ENCODE measurements around the gene SLAMF8. TPM values are rescaled to one million over a fixed set of nuclear protein-coding genes. Genes with fewer than 3 reads are reported as not detected.

Gene SLAMF8
- total and polyA plus RNA-seq, 2 of the 8 experiments (the other 6 are each of a cell fraction or from before 2014, with no cell fraction given), result not detected

- Histone ChIP-seq H2BK5ac (ENCODE audit: low read depth, low read length) (no peak overlapping the region), H2AK5ac (ENCODE audit: low read depth, low read length) (no peak overlapping the region), H4K5ac (ENCODE audit: insufficient read length, low read depth, low read length) (no peak overlapping the region), H3K4ac (replicated peaks; ENCODE audit: insufficient read length, low read depth, low read length) (no peak overlapping the region), H3K27me3 (replicated peaks in 1 of 4; ENCODE audit: control insufficient read depth in 3 of 4, extremely low read depth in 1 of 4, insufficient read depth in 3 of 4, low read length in 3 of 4) (no peaks in the 10 kb centered on the region), H3K36me3 (ENCODE audit: control insufficient read depth in 2 of 4, insufficient read depth in 4 of 4, low read length in 3 of 4) (no peaks in the 10 kb centered on the region), H2AFZ (ENCODE audit: low read length) (no peak overlapping the region), H2BK12ac (ENCODE audit: low read depth, low read length) (no peak overlapping the region), H3K9me3 (ENCODE audit: insufficient read depth in 2 of 2, low read depth in 1 of 2, low read length in 1 of 2) (no peaks in the 10 kb centered on the region), H3K27ac (ENCODE audit: low read depth, low read length) (no peak overlapping the region), H3K18ac (ENCODE audit: extremely low read depth, low read length) (no peak overlapping the region), H4K91ac (replicated peaks; ENCODE audit: insufficient read length, low read length) (no peak overlapping the region), H3K4me2 (ENCODE audit: insufficient read depth in 1 of 2, low read depth in 2 of 2, low read length in 2 of 2) (no peak overlapping the region), H2BK20ac (ENCODE audit: low read length) (no peak overlapping the region), H3K56ac (replicated peaks; ENCODE audit: insufficient read length, low read depth, low read length) (no peak overlapping the region), H4K8ac (ENCODE audit: extremely low read depth, insufficient read depth, low read length) (no peak overlapping the region), H4K20me1 (replicated peaks in 1 of 2; ENCODE audit: control insufficient read depth in 1 of 2, insufficient read depth in 2 of 2, low read length in 2 of 2) (no peaks in the 10 kb centered on the region), H3K4me3 (ENCODE audit: extremely low read depth in 1 of 4, insufficient read depth in 2 of 4, low read depth in 3 of 4, low read length in 4 of 4) (no peak overlapping the region), H2BK120ac (replicated peaks; ENCODE audit: low read depth, low read length) (no peak overlapping the region), H3K23ac (ENCODE audit: insufficient read length) (no peak overlapping the region), H2BK15ac (ENCODE audit: low read length) (no peak overlapping the region), H3K4me1 (replicated peaks in 1 of 4; ENCODE audit: control insufficient read depth in 3 of 4, insufficient read depth in 4 of 4, low read length in 3 of 4) (no peaks in the 10 kb centered on the region; a peak in 1 of 7 replicates), H3K79me2 (ENCODE audit: control insufficient read depth in 1 of 2, insufficient read depth in 2 of 2, low read length in 2 of 2) (no peaks in the 10 kb centered on the region), H3K79me1 (ENCODE audit: low read depth, low read length) (no peaks in the 10 kb centered on the region), H3K14ac (ENCODE audit: insufficient read length) (no peak overlapping the region), H3K9ac (replicated peaks in 1 of 4; ENCODE audit: extremely low read depth in 1 of 4, low read depth in 3 of 4, low read length in 3 of 4) (no peak overlapping the region), H3K23me2 (ENCODE audit: low read depth, low read length) (no peaks in the 10 kb centered on the region)
- 77% methylated on average over 5 of the region's 5 CpGs; no CpG with 5 or more reads in 1 of the 2 experiments for WGBS, 2 experiments (ENCODE audit: extremely low coverage in 1 of 2, insufficient coverage in 1 of 2, insufficient read length in 1 of 2, insufficient replicate concordance in 2 of 2, low coverage in 1 of 2, low lambda C conversion rate in 2 of 2, missing lambda C conversion rate in 1 of 2)
- ChIA-PET CTCF (ENCODE audit: partially characterized antibody) (interaction anchor here (1.0 to 14.8 kb wide), 9 partner anchors 14 to 138 kb away, joined by 3 to 111 read pairs (median 13); no protein-coding TSS in a partner anchor), POLR2A (ENCODE audit: partially characterized antibody) (interaction anchor here (1.1 kb wide), 1 partner anchor 20 kb away, joined by 3 read pairs; no protein-coding TSS in a partner anchor)
- no peak for FAIRE-seq
- no peak for DNase-seq (ENCODE audit: low read depth in 1 of 2, low spot score in 2 of 2)
These were observed 44.0 kb downstream of the SLAMF8 start for GRCh38 chr1:159870704-159871103.
